HG02759 (cell line): Measurements from ENCODE around the gene SIVA1.

Experiments used
- ATAC-seq: cut with Tn5 transposase; IDR thresholded peaks from one replicate; pipeline ENCODE4 v1.9.1; 2021; ENCODE audit warnings: mild to moderate bottlenecking, moderate library complexity; ENCODE audit not compliant: unreplicated experiment

The SIVA1 gene

DNA sequence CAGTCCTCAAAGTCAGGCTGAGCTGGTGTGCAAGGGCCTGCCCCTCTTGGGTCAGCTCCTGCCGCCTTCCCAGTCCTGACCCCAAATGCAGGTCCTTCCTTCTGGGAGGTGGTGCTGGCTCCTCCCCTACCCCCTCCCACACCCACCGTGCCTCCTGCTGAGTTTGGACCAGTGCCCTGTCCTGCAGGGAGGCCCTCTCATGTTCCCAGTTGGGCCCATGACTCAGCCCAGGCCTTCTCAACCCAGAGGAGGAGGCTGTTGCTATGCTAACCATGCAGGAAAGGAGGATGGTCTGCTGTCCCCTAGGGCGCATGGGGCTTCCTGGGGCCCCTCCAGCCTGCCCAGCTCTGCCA is 52.4 kb downstream of the SIVA1 start:
- ATAC-seq: no peak

DNA sequence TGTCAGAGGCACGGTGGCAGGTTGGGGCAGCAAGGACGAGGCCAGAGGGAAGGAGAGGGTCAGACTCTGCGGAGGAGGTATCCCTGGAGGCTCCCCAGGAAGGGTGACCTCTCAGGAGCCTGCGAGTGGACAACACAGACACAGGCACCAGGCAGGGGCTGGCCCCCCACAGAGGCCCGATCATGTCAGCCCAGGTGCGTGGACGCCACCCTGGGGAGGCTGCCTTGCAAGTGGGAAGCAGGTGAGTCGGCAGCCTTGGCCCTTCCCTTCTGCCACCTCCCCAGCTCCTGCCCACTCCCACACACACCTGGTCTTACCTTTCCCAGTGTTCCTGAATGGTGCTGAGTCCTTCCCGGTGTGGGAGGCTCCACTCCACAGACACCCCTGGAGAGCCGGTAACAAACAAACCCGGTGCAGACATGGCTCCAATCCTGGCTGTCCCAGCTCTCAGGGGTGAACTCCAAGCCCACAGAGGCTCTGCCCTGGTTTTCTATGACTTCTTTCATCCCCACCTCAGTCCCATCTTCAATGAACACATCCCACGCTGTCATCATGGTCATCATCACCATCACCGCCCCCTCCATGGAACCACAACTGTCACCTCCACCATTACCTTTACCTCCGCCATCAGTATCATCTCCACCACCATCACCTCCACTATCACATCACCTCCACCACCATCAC is 53.1 kb downstream of the SIVA1 start:
- no peak for ATAC-seq

DNA sequence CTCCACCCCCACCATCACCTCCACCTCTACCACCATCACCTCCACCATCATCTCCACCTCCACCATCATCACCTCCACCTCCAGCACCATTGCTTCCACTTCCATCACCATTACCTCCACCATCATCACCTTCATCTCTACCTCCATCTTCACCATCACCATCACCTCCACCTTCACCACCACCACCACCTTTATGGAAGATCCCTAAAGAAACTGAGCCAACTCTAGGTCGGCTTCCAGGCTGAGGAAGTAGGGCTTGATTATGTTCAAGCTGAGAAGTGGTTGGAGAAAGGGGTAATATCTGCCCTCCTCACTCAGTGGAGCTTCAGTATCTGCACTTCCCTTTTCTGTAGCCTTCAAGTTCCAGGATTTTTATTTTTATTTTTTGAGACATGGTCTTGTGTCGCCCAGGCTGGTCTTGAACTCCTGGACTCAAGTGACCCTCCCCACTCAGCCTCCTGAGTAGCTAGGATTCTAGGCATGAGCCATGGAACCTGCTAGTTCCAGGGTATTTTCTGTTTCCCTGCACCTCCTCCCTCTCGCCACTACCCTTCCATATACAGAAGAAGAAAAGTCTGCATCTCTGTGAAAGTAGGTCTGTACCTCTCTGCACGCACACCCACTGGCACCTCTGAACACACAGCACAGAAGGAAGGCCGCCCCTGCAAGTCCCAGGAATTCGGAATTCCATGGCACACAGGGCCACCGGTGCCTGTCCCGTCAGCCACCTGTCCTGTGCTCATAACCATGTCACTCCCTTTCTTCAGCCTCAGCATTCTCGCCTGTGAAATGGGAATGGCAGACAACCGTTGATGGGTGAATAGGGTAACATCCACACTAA is 53.9 kb downstream of the SIVA1 start:
- ATAC-seq: no peak

DNA sequence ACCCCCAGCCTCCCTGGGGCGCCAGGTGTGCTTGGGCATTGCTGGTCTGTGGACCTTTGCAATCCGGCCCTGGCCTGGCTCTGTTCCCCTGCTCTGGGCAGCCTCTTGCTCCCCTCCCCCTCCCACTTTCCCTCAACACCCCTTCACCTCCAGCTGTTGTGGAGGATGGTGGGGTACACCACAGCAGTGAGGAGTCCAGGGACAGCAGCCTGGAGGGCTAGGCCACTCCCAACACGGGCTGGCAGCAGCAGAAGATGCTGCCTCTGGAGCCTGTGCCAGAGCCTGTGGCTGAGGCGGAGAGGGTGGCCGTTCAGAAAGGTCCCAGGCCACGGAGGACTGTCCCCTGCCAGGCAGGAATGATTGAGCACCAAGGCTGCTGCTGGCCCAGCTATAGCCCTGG is 55.5 kb downstream of the SIVA1 start:
- ATAC-seq: no peak
